Epithelial cell of alveolus of lung (primary cell): ENCODE results near the gene PCDHA8. TPM values are rescaled to one million over a fixed set of nuclear protein-coding genes. Genes with fewer than 3 reads are reported as not detected.

Experiments used
- total RNA-seq: library from RNA; depleted of rRNA; stranded (reverse); fragments of >200 nt; gene quantifications from 2 replicates; pipeline ENCODE4 v1.2.1, GENCODE V29; 2015

PCDHA8 gene
- total RNA-seq, 1 donor from 2014 or later: not detected

Other genes starting within 250 kb of the PCDHA8 start
- 0.26 and 1.8 TPM in 2 replicates for gene CD14, start 208.0 kb upstream of the PCDHA8 start, total RNA-seq
- gene TMCO6, start 201.7 kb upstream of the PCDHA8 start, total RNA-seq: 4.9 and 50.5 TPM in 2 replicates
- gene NDUFA2, start 193.6 kb upstream of the PCDHA8 start, total RNA-seq: 58.6 and 67.5 TPM in 2 replicates
- gene IK, start 193.4 kb upstream of the PCDHA8 start, total RNA-seq: 63.4 and 92.9 TPM in 2 replicates
- 16.8 and 16.9 TPM in 2 replicates for gene WDR55, start 176.3 kb upstream of the PCDHA8 start, total RNA-seq
- 0.26 and 0.64 TPM in 2 replicates for gene DND1, start 167.6 kb upstream of the PCDHA8 start, total RNA-seq
- 41.6 and 81.6 TPM in 2 replicates for gene HARS1, start 149.8 kb upstream of the PCDHA8 start, total RNA-seq
- 23.9 and 25.6 TPM in 2 replicates for gene HARS2, start 149.7 kb upstream of the PCDHA8 start, total RNA-seq
- gene ZMAT2, start 140.7 kb upstream of the PCDHA8 start, total RNA-seq: 30.4 TPM in 2 replicates
- gene PCDHA1, start 55.0 kb upstream of the PCDHA8 start, total RNA-seq: not detected in 2 replicates
- not detected in 2 replicates for gene PCDHA2, start 46.3 kb upstream of the PCDHA8 start, total RNA-seq
- gene PCDHA3, start 40.1 kb upstream of the PCDHA8 start, total RNA-seq: under 0.01 TPM in 1 of 2 replicates, not detected in the other
- 0.48 TPM in 1 of 2 replicates, not detected in the other for gene PCDHA4, start 34.1 kb upstream of the PCDHA8 start, total RNA-seq
- gene PCDHA5, start 19.6 kb upstream of the PCDHA8 start, total RNA-seq: not detected in 2 replicates
- gene PCDHA6, start 13.2 kb upstream of the PCDHA8 start, total RNA-seq: not detected in 2 replicates
- gene PCDHA7, start 6.9 kb upstream of the PCDHA8 start, total RNA-seq: under 0.01 TPM in 1 of 2 replicates, not detected in the other
- gene PCDHA9, start 7.2 kb downstream of the PCDHA8 start, total RNA-seq: under 0.01 TPM in 1 of 2 replicates, not detected in the other
- under 0.01 TPM in 1 of 2 replicates, not detected in the other for gene PCDHA10, start 14.7 kb downstream of the PCDHA8 start, total RNA-seq
- gene PCDHA11, start 27.8 kb downstream of the PCDHA8 start, total RNA-seq: not detected in 2 replicates
- under 0.01 TPM in 1 of 2 replicates, not detected in the other for gene PCDHA12, start 34.1 kb downstream of the PCDHA8 start, total RNA-seq
- gene PCDHA13, start 40.9 kb downstream of the PCDHA8 start, total RNA-seq: not detected in 2 replicates
- 0.26 TPM in 1 of 2 replicates, not detected in the other for gene PCDHAC1, start 85.1 kb downstream of the PCDHA8 start, total RNA-seq
- gene PCDHAC2, start 125.3 kb downstream of the PCDHA8 start, total RNA-seq: 0.39 TPM in 1 of 2 replicates, not detected in the other
- not detected in 2 replicates for gene PCDHB1, start 210.2 kb downstream of the PCDHA8 start, total RNA-seq